ENCODE results near the gene RNF150. TPM values are rescaled to one million over a fixed set of nuclear protein-coding genes. Genes with fewer than 3 reads are reported as not detected.

Gene RNF150
- total and polyA plus RNA-seq, 8 donors, result 0.31 to 88.1 (median 8.3) TPM

GRCh38 chr4:140841186-140841585 is 292.1 kb downstream of the RNF150 start:
- peaks cover 0 to 3% (median 0%) of the 10 kb centered on the region in 4 donors for H3K9me3 ChIP-seq
- H3K27ac ChIP-seq, result no peak overlapping the region
- intact Hi-C loops (cut with DNase I; ENCODE audit: low total_unique reads), result no loop called here
- no peaks in the 10 kb centered on the region for H3K36me3 ChIP-seq
- no peaks in the 10 kb centered on the region for H3K27me3 ChIP-seq
- TF ChIP-seq POLR2AphosphoS5 (IDR thresholded peaks at IDR 0.05) (no peak), CTCF (IDR thresholded peaks at IDR 0.05) (no peak), POLR2A (IDR thresholded peaks at IDR 0.05) (no peak), EP300 (IDR thresholded peaks at IDR 0.05) (no peak)
- peaks cover 0 to 7% (median 0%) of the 10 kb centered on the region in 4 donors for H3K4me1 ChIP-seq
- 87 to 91% (median 88%) methylated on average over 2 of the region's 2 CpGs for WGBS, 5 donors
- DNase-seq, result no peak
- H3K4me3 ChIP-seq, result no peak overlapping the region

GRCh38 chr4:140839888-140840790 is 293.1 kb downstream of the RNF150 start:
- intact Hi-C loops (cut with DNase I; ENCODE audit: low total_unique reads), result no loop called here

DNA sequence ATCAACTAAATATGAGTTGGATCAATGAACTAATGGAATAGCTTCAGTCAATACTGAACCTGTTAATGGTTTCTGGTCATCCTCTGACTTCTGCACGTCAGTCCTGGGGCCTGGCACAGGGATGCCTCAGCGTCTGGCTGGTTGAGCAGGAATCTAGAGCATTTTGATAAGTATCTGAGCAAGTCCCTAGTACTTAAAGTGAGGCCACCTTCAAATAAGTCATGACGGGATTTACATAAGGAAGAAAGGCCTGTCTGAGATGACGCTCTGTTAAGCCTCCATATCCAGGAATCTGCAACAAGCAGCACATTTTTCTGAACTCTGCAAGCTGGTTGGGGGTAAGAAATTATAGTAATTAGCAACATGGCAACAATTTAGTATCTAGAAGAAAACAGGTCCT is 293.9 kb downstream of the RNF150 start:
- WGBS, 5 donors, result 60 to 75% (median 64%) methylated on average over 4 of the region's 4 CpGs

More at GRCh38 chr4:140839888-140840790, 293.1 kb downstream of the RNF150 start:
- TF ChIP-seq EP300 (IDR thresholded peaks at IDR 0.05), result no peak
- TF ChIP-seq CTCF (IDR thresholded peaks at IDR 0.05), result no peak
- no peak overlapping the region for H3K4me3 ChIP-seq
- H3K27me3 ChIP-seq, result no peaks in the 10 kb centered on the region
- peak overlapping the region in 1 of 5 donors; percentile 25 for H3K27ac ChIP-seq
- peaks cover 0 to 3% (median 0%) of the 10 kb centered on the region in 4 donors for H3K9me3 ChIP-seq
- peaks cover 0 to 14% (median 0%) of the 10 kb centered on the region in 4 donors for H3K4me1 ChIP-seq
- DNase-seq, result peak in 1 of 2 donors; percentile 64
- H3K36me3 ChIP-seq, result no peaks in the 10 kb centered on the region
- WGBS, 5 donors, result 51 to 67% (median 64%) methylated on average over 4 of the region's 4 CpGs

GRCh38 chr4:140837736-140838135 is 295.5 kb downstream of the RNF150 start:
- DNase-seq, result no peak
- H3K27ac ChIP-seq, result no peak overlapping the region
- peaks cover 0 to 20% (median 0%) of the 10 kb centered on the region in 4 donors for H3K4me1 ChIP-seq
- peaks cover 0 to 3% (median 0%) of the 10 kb centered on the region in 4 donors for H3K9me3 ChIP-seq
- H3K36me3 ChIP-seq, result no peaks in the 10 kb centered on the region
- TF ChIP-seq EP300 (IDR thresholded peaks at IDR 0.05) (no peak), POLR2A (IDR thresholded peaks at IDR 0.05) (no peak), CTCF (IDR thresholded peaks at IDR 0.05) (no peak), POLR2AphosphoS5 (IDR thresholded peaks at IDR 0.05) (no peak)
- intact Hi-C loops (cut with DNase I; ENCODE audit: low total_unique reads), result no loop called here
- H3K4me3 ChIP-seq, result no peak overlapping the region
- H3K27me3 ChIP-seq, result no peaks in the 10 kb centered on the region

More for the DNA sequence above, 293.9 kb downstream of the RNF150 start:
- intact Hi-C loops (cut with DNase I; ENCODE audit: low total_unique reads), result no loop called here
- peak overlapping the region in 1 of 5 donors; percentile 21 for H3K27ac ChIP-seq
- no peaks in the 10 kb centered on the region for H3K27me3 ChIP-seq
- peaks cover 0 to 3% (median 0%) of the 10 kb centered on the region in 4 donors for H3K9me3 ChIP-seq
- H3K4me3 ChIP-seq, result no peak overlapping the region
- no peaks in the 10 kb centered on the region for H3K36me3 ChIP-seq
- TF ChIP-seq EP300 (IDR thresholded peaks at IDR 0.05) (no peak), CTCF (IDR thresholded peaks at IDR 0.05) (no peak), POLR2A (IDR thresholded peaks at IDR 0.05) (no peak), POLR2AphosphoS5 (IDR thresholded peaks at IDR 0.05) (no peak)
- peaks cover 0 to 20% (median 0%) of the 10 kb centered on the region in 4 donors for H3K4me1 ChIP-seq
- DNase-seq, result no peak

All from stomach (tissue), 9 donors.